Immature natural killer cell (primary cell): ENCODE results near the gene RAB11FIP4. TPM values are rescaled to one million over a fixed set of nuclear protein-coding genes. Genes with fewer than 3 reads are reported as not detected.
"Not testable (repeated sequence)": the region's sequence is repeated elsewhere in the genome, so short reads cannot be mapped to it uniquely, and the experiment has no call there.

ENCODE experiments used
- DNase-seq, 3 donors: peaks; one replicate each; pipeline ENCODE4 v3.0.0; 2022; ENCODE audit warnings: mixed read lengths in 1 of 3
- H3K27ac Mint-ChIP-seq, 6 donors: one replicate each; pipeline ENCODE4 v1.8.0; 2020; ENCODE audit warnings: mixed read lengths in 6 of 6, mild to moderate bottlenecking in 5 of 6, inconsistent platforms in 4 of 6, moderate library complexity in 3 of 6
- H3K27me3 Mint-ChIP-seq, 3 donors: one replicate each; pipeline ENCODE4 v1.8.0; 2020 to 2021; ENCODE audit warnings: low read depth in 3 of 3, mild to moderate bottlenecking in 3 of 3, mixed read lengths in 3 of 3, moderate library complexity in 3 of 3, inconsistent platforms in 1 of 3
- H3K36me3 Mint-ChIP-seq, 3 donors: one replicate each; pipeline ENCODE4 v1.8.0; 2020; ENCODE audit warnings: mixed read lengths in 3 of 3, inconsistent platforms in 2 of 3, mild to moderate bottlenecking in 2 of 3
- H3K4me1 Mint-ChIP-seq, 2 donors: one replicate each; pipeline ENCODE4 v1.8.0; 2020; ENCODE audit warnings: inconsistent platforms in 2 of 2, mild to moderate bottlenecking in 2 of 2, mixed read lengths in 2 of 2, moderate library complexity in 1 of 2
- H3K4me3 Mint-ChIP-seq, 5 donors: one replicate each; pipeline ENCODE4 v1.8.0; 2020; ENCODE audit warnings: mild to moderate bottlenecking in 5 of 5, mixed read lengths in 5 of 5, inconsistent platforms in 3 of 5, moderate library complexity in 3 of 5
- H3K9me3 Mint-ChIP-seq, 6 donors: one replicate each; pipeline ENCODE4 v1.8.0; 2020; ENCODE audit warnings: mild to moderate bottlenecking in 6 of 6, mixed read lengths in 6 of 6, inconsistent platforms in 4 of 6, moderate library complexity in 3 of 6
- polyA plus RNA-seq, 3 donors: library from polyadenylated mRNA; unstranded; fragments of 300-500 nt; fragmentation: Illumina TruSeq; gene quantifications; one replicate each; pipeline ENCODE4 v1.2.3, GENCODE V29; 2021

Gene RAB11FIP4, protein sequence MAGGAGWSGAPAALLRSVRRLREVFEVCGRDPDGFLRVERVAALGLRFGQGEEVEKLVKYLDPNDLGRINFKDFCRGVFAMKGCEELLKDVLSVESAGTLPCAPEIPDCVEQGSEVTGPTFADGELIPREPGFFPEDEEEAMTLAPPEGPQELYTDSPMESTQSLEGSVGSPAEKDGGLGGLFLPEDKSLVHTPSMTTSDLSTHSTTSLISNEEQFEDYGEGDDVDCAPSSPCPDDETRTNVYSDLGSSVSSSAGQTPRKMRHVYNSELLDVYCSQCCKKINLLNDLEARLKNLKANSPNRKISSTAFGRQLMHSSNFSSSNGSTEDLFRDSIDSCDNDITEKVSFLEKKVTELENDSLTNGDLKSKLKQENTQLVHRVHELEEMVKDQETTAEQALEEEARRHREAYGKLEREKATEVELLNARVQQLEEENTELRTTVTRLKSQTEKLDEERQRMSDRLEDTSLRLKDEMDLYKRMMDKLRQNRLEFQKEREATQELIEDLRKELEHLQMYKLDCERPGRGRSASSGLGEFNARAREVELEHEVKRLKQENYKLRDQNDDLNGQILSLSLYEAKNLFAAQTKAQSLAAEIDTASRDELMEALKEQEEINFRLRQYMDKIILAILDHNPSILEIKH
- polyA plus RNA-seq = 10 to 100 TPM; 14.2 to 41.8 (median 22.1) TPM

DNA sequence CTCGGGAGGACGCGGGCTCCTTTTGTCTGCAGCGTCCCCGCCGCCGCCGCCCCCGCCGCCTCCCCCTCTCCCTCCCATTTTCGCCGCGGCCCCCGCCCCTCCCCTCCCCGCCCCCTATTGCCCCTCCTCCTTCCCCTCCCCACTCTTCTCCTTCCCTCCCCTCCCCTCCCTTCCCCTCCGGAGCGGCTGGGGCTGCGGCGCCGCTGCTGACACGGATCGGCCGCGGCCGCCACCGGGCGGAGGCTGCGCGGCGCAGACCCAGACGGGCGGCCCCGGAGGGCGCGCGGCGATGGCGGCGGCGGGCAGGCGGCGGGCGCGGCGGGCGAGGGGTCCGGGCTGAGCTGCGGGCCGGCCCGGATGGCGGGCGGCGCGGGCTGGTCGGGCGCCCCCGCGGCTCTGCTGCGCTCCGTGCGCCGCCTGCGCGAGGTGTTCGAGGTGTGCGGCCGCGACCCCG is at the start of gene RAB11FIP4:
RAB11FIP4 (plus strand) TSS at position 180 of the 454 bp plus-strand sequence; CDS start at position 358, 178 bp downstream.
- Mint-ChIP-seq H3K4me1 (peaks cover 9 to 11% of the 10 kb centered on the region in 2 donors), H3K27me3 (peaks cover 12 to 39% (median 14%) of the 10 kb centered on the region in 3 donors), H3K36me3 (peaks cover 0 to 3% (median 0%) of the 10 kb centered on the region in 3 donors), H3K9me3 (peaks cover 0 to 3% (median 0%) of the 10 kb centered on the region in 6 donors), H3K4me3 (peak within 1 kb of the TSS; percentile 69 to 82 (median 81)), H3K27ac (no peak within 1 kb of the TSS)
- no peak for DNase-seq

DNA sequence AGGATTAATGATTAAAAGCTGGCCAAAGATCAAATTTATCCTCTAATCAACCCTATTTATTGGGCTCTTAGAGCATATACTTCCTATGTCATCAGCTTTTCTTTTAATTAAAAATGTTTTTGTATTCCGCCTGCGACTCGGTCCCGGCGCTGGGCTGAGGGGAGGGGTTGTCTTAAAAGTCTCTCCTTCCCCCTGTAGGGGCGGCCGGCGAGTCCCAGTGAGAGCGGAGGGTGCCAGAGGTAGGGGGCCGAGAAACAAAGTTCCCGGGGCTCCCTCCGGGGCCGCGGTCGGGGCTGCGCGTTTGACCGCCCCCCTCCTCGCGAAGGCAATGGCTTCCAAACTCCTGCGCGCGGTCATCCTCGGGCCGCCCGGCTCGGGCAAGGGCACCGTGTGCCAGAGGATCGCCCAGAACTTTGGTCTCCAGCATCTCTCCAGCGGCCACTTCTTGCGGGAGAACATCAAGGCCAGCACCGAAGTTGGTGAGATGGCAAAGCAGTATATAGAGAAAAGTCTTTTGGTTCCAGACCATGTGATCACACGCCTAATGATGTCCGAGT is 46.2 kb upstream of the RAB11FIP4 start:
- not testable (repeated sequence) for H3K4me3 Mint-ChIP-seq, DNase-seq, H3K27me3 Mint-ChIP-seq, H3K9me3 Mint-ChIP-seq, H3K27ac Mint-ChIP-seq, H3K4me1 Mint-ChIP-seq
- peaks cover 7 to 20% (median 14%) of the 10 kb centered on the region in 3 donors for H3K36me3 Mint-ChIP-seq

DNA sequence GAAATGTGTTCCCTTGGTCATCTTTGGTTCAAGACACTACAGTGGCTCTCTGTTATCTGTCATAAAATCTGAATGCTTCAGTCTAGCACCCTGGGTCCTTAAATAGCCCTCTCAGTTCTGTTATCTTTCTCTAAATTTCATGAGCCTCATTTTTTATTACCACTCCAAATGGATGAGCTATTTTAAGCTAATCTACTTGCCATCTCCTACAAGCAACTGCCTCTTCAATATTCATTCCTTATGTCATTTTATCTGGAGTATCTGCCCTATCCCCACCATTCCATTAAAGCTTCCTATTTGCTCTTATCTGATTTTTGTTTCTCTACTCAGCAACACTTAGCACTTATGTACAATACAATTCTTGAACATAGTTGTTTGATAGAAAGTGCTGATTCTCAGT is 42.0 kb upstream of the RAB11FIP4 start:
- H3K27me3 Mint-ChIP-seq = no peaks in the 10 kb centered on the region
- H3K4me3 Mint-ChIP-seq = no peak overlapping the region
- no peak overlapping the region for H3K27ac Mint-ChIP-seq
- peaks cover 0 to 3% of the 10 kb centered on the region in 2 donors for H3K4me1 Mint-ChIP-seq
- H3K9me3 Mint-ChIP-seq = no peaks in the 10 kb centered on the region
- H3K36me3 Mint-ChIP-seq = peaks cover 13 to 32% (median 29%) of the 10 kb centered on the region in 3 donors
- DNase-seq = no peak

DNA sequence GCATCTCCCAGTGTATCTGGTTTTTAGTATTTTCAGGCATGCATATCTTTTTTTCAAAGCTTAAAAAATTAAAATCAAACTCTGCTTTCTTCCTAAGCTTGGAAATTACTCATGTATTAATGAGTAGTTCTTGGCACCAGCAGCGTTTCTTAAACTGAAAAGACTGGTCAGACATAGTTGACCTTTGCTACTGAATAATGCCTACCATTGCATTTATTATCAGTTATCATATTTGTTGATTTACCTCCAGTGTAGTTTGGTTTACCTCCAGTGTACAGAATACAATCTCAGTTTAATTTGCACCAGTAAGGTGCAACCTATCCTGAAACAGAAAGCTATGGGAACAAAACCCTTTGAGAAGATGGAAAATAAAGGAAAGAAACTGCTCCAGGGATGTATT is 35.5 kb upstream of the RAB11FIP4 start:
- no peaks in the 10 kb centered on the region for H3K4me1 Mint-ChIP-seq
- no peaks in the 10 kb centered on the region for H3K9me3 Mint-ChIP-seq
- no peak overlapping the region for H3K4me3 Mint-ChIP-seq
- H3K27me3 Mint-ChIP-seq = no peaks in the 10 kb centered on the region
- H3K36me3 Mint-ChIP-seq = peaks cover 26 to 58% (median 40%) of the 10 kb centered on the region in 3 donors
- no peak for DNase-seq
- H3K27ac Mint-ChIP-seq = no peak overlapping the region

DNA sequence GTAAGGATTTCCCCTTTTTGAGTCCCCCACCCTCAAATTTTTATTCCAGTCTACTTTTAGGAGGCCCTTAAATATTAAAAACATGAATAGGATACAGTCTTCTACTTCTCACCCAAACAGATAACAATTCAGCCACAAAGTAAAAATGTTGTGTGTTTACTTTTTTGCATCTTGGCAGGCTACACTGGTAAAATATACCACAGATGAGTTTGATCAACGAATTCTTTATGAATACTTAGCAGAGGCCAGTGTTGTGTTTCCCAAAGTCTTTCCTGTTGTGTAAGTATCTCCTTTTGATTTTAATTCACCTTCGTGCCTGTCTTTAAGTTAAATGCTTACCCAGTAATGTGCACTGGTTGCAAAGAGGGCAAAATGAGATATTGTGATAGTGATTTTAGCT is 34.4 kb upstream of the RAB11FIP4 start:
- Mint-ChIP-seq H3K36me3 (peaks cover 29 to 61% (median 41%) of the 10 kb centered on the region in 3 donors), H3K4me1 (no peaks in the 10 kb centered on the region), H3K27ac (no peak overlapping the region), H3K9me3 (no peaks in the 10 kb centered on the region), H3K4me3 (no peak overlapping the region), H3K27me3 (peaks cover 0 to 2% (median 0%) of the 10 kb centered on the region in 3 donors)
- DNase-seq = no peak

DNA sequence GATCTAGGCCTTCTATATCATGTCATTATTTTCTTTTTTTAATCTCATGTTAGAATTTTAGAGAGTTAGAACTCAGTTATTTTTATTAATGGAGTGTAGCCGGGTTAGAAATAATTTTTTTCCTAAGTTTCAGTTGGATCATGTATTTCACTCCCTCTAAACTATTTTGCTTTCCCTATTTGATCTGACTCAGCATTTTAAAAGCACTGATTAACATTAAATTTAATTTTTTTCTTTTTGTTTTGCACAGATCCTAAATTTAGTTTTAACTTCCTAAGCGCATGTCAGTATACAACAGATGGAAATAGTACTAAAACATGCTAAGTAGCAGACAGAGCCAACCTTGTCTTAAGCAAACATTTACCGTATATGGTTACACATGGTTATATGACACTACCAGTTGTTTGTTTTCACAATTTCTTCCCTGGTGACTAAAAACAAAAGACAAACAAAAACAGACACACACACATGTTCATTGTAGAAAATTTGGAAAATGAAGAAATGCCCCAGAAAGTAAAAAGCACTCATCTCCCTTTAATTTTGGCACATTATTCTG is 33.6 kb upstream of the RAB11FIP4 start:
- DNase-seq = no peak
- Mint-ChIP-seq H3K36me3 (peaks cover 29 to 67% (median 37%) of the 10 kb centered on the region in 3 donors), H3K27me3 (peaks cover 0 to 2% (median 0%) of the 10 kb centered on the region in 3 donors), H3K9me3 (no peaks in the 10 kb centered on the region), H3K4me1 (no peaks in the 10 kb centered on the region), H3K27ac (no peak overlapping the region), H3K4me3 (no peak overlapping the region)

DNA sequence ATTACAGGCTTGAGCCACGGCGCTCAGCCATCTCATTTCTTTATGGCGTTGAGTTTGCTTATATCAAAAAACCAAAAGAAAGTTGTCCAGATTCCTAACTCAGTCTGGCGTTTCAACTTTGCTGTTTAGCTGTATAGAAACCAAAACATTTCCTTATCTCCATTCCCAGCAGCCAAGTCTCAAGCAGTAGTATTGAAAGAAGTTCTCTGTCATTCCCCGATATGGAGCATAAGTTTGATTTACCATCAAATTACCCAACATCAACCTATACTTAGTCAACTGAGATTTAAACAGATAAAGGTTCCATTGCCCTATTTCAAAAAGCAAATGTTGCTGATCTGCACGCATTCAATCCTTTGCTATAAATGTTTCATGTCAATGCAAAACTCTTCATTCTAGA is 27.5 kb upstream of the RAB11FIP4 start:
- Mint-ChIP-seq H3K36me3 (peaks cover 22 to 41% (median 30%) of the 10 kb centered on the region in 3 donors), H3K27ac (no peak overlapping the region), H3K27me3 (peaks cover 0 to 2% (median 0%) of the 10 kb centered on the region in 3 donors), H3K4me1 (no peaks in the 10 kb centered on the region), H3K4me3 (no peak overlapping the region), H3K9me3 (no peaks in the 10 kb centered on the region)
- DNase-seq = no peak

DNA sequence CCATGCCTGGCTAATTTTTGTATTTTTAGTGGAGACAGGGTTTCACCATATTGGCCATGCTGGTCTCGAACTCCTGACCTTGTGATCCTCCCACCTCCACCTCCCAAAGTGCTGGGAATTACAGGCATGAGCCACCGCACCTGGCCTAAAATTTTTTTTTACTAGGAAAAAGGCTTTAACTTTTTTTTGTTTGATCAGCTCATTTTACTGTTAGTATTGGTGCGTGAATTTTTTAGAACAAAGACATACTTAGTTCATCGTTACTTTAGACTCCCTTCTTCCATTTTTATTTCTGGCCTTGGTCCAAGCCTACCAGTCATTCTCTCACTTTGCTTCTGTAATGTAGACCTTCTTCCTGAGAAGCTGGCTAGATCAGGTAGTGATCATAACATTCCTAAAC is 25.4 kb upstream of the RAB11FIP4 start:
- H3K9me3 Mint-ChIP-seq = no peaks in the 10 kb centered on the region
- peaks cover 0 to 2% (median 0%) of the 10 kb centered on the region in 3 donors for H3K27me3 Mint-ChIP-seq
- no peak for DNase-seq
- H3K36me3 Mint-ChIP-seq = peaks cover 14 to 24% (median 20%) of the 10 kb centered on the region in 3 donors
- peak overlapping the region in 1 of 6 donors; percentile 23 for H3K27ac Mint-ChIP-seq
- no peak overlapping the region for H3K4me3 Mint-ChIP-seq
- H3K4me1 Mint-ChIP-seq = no peaks in the 10 kb centered on the region

DNA sequence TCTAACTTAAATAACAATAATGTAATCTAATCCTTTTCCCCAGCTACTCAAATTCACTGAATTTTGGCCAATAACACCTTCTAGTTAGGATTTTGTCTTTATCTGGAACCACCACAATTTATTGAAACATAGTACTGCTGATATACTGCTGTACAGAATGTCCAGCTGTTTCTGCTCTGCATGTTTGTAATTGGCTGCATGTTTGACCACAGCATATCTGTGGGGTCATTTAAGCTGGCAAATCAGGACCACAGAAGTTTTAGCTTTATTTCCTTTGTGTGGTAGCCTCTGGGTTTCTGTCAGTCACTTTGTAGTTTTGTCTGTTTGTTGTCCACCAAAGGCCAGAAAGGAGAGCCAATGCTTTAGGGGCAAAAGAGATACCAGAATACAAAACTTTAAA is 22.2 kb upstream of the RAB11FIP4 start:
- H3K27me3 Mint-ChIP-seq = no peaks in the 10 kb centered on the region
- H3K27ac Mint-ChIP-seq = peak overlapping the region in 1 of 6 donors; percentile 39
- no peaks in the 10 kb centered on the region for H3K9me3 Mint-ChIP-seq
- no peak for DNase-seq
- H3K4me3 Mint-ChIP-seq = no peak overlapping the region
- peaks cover 5 to 9% (median 8%) of the 10 kb centered on the region in 3 donors for H3K36me3 Mint-ChIP-seq
- H3K4me1 Mint-ChIP-seq = peaks cover 0 to 2% of the 10 kb centered on the region in 2 donors

DNA sequence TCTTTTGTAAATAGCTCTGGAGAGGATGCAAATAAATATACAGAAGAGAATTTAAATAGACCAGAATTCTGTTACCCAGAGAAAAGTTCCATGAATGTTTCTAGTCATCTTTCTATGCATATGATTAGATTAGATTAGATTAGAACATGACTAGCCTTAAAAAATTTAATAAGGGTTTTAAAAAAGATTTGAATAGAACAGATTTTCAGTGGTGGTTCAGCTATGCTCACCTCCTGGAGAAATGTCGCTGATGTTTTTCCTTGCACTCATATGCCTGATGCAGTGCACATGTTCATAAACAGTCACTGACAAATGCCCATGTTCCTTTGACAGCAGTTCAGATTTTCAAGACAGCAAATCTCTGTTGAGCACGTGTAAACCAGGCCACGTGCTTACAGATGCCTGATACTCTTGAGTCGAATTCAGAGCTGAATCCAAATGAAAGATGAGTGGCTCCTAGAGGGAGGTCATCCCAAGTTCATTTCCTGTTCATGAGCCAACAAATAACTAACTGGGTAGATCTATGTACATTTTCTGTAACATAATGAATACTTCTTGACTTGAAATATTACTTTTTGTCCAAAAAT is 19.9 kb upstream of the RAB11FIP4 start:
- no peaks in the 10 kb centered on the region for H3K9me3 Mint-ChIP-seq
- H3K36me3 Mint-ChIP-seq = peaks cover 4 to 7% (median 5%) of the 10 kb centered on the region in 3 donors
- no peaks in the 10 kb centered on the region for H3K27me3 Mint-ChIP-seq
- peaks cover 0 to 2% of the 10 kb centered on the region in 2 donors for H3K4me1 Mint-ChIP-seq
- DNase-seq = no peak
- no peak overlapping the region for H3K27ac Mint-ChIP-seq
- H3K4me3 Mint-ChIP-seq = no peak overlapping the region

DNA sequence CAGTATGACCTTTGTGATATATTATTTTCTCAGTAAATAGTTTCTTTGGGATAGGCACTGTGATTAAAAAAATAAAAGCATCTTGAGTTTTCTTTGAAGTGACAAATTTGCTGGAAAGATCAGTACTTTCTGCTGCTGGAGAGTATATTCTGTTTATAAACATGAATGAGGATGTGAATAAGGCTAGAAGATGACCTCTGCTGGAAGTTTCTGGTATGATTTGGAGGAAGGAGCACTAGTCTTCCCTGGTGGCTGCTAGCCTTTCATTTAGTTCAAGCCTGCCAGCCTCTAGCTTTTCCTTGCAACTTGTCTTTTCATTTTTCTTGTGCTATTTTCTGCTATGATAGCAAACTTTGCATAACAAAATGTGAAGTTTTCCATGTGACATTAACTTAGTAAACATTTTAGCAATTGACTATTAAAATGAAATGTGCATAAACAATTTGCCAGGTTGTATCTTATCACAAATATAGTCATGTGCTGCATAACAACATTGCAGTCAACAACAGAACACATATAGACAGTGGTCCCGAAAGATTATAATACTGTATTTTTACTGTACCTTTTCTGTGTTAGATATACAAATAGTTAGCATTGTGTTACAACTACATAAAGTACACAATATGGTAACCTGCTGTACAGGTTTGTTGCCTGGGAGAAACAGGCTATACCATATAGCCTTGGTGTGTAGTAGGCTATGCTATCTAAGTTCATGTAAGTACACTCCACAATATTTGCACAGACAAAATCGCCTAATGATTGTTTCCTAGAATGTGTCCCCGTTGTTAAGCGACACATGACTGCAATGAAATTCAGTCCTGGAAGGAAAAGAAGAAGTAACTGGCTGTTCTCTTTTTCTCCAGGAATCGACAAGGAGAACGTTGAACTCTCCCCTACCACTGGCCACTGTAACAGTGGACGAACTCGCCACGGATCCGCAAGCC is 18.1 kb upstream of the RAB11FIP4 start:
- H3K9me3 Mint-ChIP-seq = no peaks in the 10 kb centered on the region
- no peak overlapping the region for H3K4me3 Mint-ChIP-seq
- peak overlapping the region in 1 of 6 donors; percentile 25 for H3K27ac Mint-ChIP-seq
- peaks cover 0 to 2% (median 0%) of the 10 kb centered on the region in 3 donors for H3K27me3 Mint-ChIP-seq
- H3K36me3 Mint-ChIP-seq = peaks cover 0 to 15% (median 9%) of the 10 kb centered on the region in 3 donors
- peaks cover 0 to 2% of the 10 kb centered on the region in 2 donors for H3K4me1 Mint-ChIP-seq
- DNase-seq = peak; percentile 30 to 46 (median 36)

DNA sequence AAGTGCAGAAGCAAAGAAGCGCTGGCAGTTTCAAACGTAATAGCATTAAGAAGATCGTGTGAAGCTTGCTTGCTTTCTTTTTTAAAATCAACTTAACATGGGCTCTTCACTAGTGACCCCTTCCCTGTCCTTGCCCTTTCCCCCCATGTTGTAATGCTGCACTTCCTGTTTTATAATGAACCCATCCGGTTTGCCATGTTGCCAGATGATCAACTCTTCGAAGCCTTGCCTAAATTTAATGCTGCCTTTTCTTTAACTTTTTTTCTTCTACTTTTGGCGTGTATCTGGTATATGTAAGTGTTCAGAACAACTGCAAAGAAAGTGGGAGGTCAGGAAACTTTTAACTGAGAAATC is 17.4 kb upstream of the RAB11FIP4 start:
- Mint-ChIP-seq H3K4me1 (peaks cover 0 to 2% of the 10 kb centered on the region in 2 donors), H3K4me3 (no peak overlapping the region), H3K27me3 (peaks cover 0 to 2% (median 0%) of the 10 kb centered on the region in 3 donors), H3K9me3 (no peaks in the 10 kb centered on the region), H3K27ac (peak overlapping the region in 2 of 6 donors; percentile 2 to 25), H3K36me3 (peaks cover 0 to 18% (median 9%) of the 10 kb centered on the region in 3 donors)
- DNase-seq = no peak
